NOMO-1 (cell line): ENCODE measurements around the gene GIT1.

Experiments
- DNase-seq, 2 experiments: peaks; one replicate each; lab custom pipeline; 2025; ENCODE audit not compliant: unreplicated experiment in 2 of 2; lab: John Stamatoyannopoulos, UW

Gene GIT1

DNA sequence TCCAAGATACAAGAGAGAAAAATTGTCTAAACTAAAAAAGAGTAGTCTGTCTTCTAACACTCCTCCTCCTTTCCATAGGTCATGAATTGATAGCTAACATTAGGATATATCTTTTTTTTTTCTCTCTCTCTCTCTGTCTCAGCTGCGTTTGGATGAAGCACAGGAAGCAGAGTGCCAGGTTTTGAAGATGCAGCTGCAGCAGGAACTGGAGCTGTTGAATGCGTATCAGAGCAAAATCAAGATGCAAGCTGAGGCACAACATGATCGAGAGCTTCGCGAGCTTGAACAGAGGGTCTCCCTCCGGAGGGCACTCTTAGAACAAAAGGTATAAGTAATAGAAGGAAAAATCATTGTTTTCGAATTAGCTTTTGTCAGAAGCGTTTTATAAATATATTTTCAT is 55.5 kb downstream of the GIT1 start:
- no peak for DNase-seq

DNA sequence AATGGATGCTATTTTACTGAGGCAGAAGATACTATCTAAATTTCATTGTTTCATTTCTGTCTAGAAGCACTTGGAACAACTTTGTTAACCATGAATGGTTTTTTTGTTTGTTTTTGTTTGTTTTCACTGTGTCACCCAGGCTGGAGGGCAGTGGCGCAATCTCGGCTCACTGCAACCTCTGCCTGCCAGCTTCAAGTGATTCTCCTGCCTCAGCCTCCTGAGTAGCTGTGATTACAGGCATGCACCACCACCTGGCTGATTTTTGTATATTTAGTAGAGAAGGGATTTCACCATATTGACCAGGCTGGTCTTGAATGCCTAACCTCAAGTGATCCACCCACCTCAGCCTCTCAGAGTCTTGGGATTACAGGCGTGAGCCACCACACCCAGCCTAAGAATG is 63.1 kb downstream of the GIT1 start:
- DNase-seq: no peak

DNA sequence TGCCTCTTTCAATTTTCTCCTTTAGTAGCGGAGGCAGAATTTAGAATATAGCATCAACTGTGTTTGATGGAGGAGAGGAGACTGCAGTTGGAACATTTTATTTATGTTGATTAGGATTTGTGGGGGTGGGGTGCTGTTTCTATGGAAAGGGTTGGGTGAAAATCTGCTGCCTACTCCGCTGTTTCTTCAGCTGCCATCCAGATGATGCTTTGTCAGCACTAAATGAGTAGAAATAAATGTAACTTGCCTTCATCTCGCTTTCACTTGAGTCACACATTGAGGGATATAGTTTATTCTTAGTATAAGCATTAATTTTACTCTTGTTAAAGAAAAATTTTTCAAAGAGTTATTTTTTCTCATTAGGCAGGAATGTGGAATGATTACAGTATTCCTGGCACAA is 64.8 kb downstream of the GIT1 start:
- DNase-seq: no peak
